ENCODE measurements around the gene RPL29.

Gene RPL29

GRCh38 chr3:51945031-51945840, 50.5 kb downstream of the RPL29 start:
- no peak for DNase-seq (ENCODE audit: low read depth, low spot score)
- no peak overlapping the region for H3K4me3 ChIP-seq (ENCODE audit: low read depth, low read length)
- TF ChIP-seq CTCF (IDR thresholded peaks at IDR 0.05; ENCODE audit: low read depth, low read length) = no peak
- in situ Hi-C loops (cut with HindIII; ENCODE audit: low sequenced_read_pairs) = no loop called here

- H3K4me3 ChIP-seq (ENCODE audit: low read depth, low read length) = no peak overlapping the region
- no peak for TF ChIP-seq CTCF (IDR thresholded peaks at IDR 0.05; ENCODE audit: low read depth, low read length)
- no peak for DNase-seq (ENCODE audit: low read depth, low spot score)
- in situ Hi-C loops (cut with HindIII; ENCODE audit: low sequenced_read_pairs) = no loop called here
These were observed 51.2 kb downstream of the RPL29 start for GRCh38 chr3:51944451-51945021.

Measured in astrocyte of the spinal cord (primary cell).